ENCODE data around the gene LRRC46.

- TF ChIP-seq EZH2 (IDR thresholded peaks at IDR 0.05; ENCODE audit: insufficient read depth, low read length) (no peak), CTCF (IDR thresholded peaks at IDR 0.05; ENCODE audit: insufficient read depth, low read depth, low read length) (no peak)
Measured at GRCh38 chr17:47801906-47802305, 29.6 kb upstream of the LRRC46 start.
